ENCODE measurements around the gene AVPR1B.

The AVPR1B gene, protein sequence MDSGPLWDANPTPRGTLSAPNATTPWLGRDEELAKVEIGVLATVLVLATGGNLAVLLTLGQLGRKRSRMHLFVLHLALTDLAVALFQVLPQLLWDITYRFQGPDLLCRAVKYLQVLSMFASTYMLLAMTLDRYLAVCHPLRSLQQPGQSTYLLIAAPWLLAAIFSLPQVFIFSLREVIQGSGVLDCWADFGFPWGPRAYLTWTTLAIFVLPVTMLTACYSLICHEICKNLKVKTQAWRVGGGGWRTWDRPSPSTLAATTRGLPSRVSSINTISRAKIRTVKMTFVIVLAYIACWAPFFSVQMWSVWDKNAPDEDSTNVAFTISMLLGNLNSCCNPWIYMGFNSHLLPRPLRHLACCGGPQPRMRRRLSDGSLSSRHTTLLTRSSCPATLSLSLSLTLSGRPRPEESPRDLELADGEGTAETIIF

DNA sequence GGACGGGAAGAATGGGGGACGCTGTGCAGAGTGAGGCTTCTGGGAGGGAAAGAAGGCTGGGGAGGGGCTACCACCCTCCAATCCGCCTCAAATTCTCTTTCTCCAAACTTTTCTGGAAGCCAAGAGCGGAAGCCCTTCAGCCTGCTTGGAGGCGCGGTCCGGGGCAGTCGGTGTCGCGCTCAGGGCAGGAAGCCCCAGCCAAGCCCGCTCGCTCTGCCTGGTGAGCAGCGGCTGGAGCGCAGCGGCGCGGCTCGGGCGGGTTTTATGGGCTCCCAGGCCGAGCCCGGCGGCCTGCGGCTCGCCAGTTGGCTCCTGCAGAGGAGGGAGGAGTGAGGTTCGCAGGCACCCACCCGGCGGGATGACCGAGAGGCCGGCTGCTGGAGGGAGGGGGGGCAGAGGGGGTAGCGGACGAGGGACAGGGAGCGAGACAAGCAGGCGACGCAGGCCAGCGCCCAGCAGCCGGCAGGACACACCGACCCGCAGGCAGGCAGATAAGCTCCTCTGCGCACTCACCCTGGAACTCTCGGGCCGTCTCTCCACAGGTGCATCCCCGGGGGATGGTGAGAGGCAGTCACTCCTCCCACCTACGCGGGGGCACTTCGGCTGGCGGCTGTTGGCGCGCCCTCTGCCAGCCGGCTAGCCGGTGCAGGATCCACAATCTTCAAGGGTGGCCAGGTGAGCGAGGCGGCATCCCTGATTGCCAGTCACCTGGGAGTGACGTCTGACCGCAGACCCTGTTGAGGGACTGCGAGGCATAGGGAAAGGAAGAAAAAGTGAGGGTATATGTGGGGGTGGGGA, at the start of gene AVPR1B:
Gene AVPR1B, minus strand, starts transcription at position 238 of the 798 bp plus-strand sequence. CDS start 498 bp downstream, outside the sequence.
- peak; percentile 18 for DNase-seq

DNA sequence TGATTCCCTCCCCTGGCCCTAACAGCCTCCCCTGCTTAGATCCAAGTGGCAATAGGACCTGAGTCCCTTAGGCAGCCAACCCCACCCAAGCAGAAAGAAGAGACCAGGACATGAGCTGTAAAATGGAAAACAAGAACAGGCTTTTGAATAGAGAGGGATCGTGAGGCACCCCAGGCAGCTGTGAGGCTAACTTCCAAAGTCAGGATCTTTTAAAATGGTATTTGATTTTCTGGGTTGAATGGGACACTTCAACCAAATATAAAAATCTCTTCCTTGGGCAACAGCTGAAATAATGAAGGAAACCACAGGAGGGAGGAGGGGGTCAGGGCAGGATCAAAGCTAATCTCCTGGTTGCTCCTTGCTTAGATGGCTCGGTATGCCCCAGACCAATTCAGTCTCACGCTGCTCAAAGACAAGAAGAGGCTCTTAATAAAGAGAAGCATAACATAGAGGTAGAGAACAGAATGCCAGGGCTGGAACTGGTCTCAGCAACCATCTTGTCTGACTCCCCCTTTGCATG, 28.6 kb upstream of the AVPR1B start:
- DNase-seq: no peak

DNA sequence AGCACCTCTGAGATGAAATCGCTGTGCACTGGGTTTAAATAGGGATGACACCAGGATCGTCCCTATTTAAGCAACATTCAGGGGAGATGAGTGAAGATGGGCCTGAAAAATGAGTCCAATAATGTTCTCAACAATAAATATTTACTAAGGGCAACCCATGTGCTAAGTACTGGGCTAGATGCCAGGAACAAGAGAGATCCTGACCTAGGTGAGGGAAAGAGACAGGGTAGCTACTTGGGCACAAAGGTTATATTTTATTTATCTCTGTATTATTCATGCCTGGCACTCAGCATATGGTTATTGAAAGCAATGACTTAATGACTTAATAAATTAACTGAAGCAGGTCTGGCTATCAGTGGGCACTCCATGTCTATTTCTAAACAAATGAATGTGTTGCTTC, 27.4 kb upstream of the AVPR1B start:
- no peak for DNase-seq

DNA sequence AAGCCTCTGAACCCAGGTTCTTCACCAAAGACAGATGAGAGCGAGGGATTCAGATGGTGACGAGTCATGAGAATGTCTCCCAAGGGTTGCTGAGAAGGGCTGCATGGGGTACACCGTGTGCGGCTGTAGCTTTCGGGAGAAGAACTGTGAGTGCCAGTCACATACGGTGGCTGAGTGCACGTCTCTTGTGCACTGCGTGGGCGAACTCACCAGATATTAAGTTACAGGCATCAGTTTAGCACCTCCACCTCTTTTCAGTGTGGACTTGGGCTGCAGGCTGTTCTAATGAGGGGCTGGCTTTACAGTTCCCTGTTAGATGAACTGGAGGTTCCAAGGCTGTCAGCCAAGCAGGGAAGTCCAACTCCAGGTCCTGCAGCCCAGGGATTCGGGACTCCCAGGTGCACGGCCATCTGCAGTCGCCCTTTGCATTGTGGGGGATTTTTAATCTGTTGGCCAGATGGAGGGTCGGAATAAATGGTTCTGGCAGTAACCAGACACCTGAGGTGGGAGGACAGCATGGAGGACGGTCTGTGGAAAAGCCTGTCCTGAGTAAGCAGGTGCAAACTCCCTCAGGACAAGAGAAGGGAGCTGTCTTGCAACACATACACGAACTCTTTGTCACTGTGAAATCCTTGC, 26.5 kb upstream of the AVPR1B start:
- peak; percentile 30 for DNase-seq

DNA sequence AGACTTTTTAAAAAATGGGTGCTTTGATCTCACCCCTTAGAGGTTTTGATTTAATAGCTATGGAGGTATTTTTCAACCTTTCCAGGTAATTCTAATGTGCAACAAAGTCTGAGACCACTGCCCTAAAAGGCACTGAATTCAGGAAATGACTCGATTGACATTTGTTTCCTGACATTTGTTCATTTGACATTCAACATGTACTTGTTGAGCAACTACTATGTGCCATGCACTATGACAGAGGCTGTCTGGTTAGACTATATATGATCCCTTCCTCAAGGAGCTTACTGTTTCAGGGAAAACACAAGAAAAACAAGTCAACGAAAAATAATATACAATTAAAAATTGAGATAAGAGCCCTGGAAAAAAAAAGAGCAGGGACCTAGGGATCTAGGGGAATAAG, 25.6 kb upstream of the AVPR1B start:
- no peak for DNase-seq

DNA sequence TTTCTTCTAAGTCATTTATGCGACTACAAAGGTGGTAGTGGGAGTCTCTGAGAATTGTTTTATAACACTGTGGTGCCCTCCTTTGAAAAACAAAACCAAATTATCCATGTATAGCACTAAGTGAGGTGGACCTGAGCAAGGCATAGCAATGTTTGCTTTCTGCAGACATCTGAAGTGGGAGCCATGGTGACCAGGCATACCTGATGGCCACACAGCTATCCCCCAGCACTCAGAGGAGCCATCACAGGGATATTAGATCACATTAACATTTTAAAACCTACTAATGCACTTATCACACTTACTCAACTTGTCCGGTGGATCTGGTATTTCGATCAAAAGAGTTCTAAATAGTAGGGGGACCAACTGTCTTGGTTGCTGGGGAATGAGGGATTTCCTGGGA, 24.8 kb upstream of the AVPR1B start:
- DNase-seq: no peak

DNA sequence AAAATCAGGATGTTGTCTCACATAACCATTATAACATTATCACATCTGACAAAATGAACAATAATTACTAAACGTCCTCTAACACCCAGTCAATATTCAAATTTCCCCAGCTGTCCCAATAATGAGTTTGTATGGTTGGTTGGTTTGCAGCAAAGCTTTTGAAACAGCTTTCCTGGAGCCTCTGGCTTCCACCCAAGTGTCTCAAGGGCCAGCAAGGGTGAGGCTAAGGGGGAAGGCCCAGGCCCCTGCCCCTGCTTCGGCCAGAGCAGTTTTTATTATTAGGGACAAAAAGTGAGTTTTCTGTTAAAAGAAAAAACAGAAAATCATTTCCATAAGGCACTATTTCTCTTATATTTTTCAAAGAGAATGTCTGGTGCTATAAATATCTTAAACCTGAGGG, 19.1 kb upstream of the AVPR1B start:
- DNase-seq: peak; percentile 41

DNA sequence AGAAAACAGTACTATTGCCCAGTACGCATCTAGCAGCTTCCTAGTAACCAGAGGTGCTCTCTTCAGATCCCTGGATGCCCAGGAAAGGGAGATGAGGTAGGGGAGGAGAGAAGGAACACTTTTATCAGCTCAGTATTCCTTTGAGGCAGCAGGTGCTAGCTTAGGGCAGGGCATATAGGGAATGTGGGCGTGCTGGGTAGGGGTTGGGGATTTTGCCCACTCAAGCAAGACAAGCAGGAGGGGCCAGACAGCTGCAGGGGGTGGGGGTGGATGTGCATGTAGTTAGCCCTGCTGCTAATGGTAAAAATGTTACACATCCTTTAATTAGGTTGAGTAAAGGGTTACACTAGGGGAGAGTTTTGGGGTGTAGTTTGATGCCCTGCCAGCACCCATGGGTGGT, 18.1 kb upstream of the AVPR1B start:
- no peak for DNase-seq

DNA sequence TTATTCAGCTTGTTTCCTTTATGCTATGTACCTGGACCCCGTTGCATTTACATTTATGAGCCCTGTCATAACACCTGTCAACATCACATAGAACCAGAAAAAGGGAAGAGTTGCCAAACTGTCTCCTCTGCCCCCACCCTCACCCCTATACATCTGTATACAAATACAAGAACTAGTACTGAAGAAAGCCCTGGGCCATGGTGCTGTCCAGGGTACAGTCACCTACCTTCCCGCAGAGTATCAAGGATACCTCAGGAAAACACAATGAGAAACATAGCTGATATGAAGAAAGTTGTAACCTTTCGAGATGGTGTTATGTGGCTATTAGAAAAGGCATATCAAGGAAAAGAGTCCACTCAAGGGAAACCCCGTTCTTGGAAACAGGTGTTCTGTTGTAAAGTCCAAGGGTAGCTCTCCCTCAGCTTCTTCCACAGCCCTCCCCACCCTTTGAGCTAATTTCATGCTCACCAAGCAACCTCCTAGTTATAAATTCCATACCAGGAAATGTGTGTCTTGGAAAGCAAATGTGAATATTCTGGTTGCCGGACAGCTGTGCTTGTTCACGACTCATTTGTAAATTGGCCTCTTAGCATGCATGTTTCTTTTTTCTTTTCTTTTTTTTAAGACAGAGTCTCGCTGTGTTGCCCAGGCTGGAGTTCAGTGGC, 16.7 kb upstream of the AVPR1B start:
- no peak for DNase-seq

DNA sequence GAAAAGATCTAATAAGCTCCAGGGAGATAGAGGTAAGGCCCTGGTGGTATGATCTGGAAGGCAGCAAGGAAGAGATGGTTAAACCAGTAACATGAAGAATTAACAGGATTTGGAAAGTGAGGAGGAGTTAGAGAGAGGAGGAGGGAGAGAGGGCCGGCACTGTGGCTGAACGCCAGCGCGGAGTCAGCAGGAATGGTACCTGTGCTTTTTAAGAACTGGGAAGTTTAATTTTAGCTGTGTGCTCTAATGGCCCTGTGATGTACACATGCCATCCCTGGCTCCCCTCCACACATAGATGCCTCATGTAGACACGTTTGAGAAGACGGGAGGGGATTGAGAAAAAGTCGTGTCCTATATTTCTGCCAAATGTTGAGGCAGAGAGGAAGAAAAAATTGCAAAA, 13.8 kb upstream of the AVPR1B start:
- no peak for DNase-seq

DNA sequence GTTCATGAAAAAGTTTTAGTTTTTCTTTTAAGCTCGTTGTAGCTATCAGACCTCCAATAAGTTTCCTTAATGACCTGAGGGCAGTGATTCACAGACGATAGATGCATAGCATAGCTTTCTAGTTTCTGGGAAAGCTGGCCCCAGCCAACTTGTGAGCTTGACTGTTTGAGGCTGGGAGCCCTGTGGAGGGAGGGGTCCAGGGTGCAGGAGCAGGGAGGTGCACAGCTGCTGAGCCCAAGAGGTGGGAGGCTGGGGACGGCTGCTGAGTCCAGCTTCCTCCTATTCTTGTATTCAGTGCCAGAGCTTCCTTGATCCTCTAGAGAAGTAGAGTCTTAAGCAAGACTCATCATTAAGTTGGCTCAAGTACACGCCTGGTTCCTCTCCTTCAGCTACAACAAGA, 11.0 kb upstream of the AVPR1B start:
- no peak for DNase-seq

DNA sequence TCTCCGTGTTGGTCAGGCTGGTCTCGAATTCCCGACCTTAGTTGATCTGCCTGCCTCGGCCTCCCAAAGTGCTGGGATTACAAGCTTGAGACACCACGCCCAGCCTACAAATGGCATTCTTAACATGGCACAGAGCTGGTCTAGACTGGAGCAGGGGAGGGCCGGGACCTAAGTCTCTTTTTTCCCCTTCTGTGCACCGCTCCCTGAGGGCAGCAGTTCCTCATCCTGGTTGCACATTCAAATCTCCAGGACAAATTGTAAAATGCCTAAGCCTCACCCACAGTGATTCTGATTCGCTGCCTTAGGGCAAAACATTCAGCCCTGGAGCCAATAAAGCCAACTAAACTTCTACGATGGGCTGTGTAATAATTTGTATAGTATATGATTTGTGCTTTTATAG, 10.1 kb upstream of the AVPR1B start:
- DNase-seq: no peak

DNA sequence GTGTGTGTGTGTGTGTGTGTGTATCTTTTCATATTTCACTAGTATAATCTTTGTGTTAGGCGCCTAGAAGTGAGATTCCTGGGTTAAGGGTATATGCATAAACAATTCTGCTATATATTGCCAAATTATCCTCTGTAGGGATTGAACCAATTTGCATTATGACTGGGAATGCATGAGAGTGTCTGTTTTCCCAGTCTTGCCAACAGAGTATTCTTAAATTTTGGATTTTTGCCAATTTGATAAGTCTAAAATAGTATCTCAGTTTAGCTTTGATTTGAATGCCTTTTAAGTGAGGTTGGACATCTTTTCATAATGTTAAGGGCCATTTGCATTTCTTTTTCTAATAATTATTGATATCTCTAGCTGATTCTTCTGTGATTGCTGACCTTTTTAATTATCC, 8.2 kb upstream of the AVPR1B start:
- no peak for DNase-seq

DNA sequence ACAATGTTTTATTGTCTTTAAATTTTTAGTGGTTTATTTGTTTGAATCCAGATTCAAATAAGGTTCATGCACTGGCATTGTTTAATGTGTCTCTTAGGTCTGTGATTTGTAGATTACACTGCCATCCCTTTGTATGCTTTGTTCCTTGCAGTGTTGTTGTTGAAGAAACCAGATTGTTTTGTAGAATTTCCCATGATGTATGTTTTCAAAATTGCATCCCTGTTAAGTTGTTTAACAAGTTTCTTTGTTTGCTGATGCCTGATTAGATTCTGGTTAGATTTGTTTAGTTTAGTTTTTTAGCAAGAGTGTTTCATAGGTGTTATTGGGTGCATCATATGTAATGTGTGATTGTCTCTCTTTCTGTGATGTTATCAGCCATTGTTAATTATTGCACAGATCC, 5.5 kb upstream of the AVPR1B start:
- DNase-seq: no peak

DNA sequence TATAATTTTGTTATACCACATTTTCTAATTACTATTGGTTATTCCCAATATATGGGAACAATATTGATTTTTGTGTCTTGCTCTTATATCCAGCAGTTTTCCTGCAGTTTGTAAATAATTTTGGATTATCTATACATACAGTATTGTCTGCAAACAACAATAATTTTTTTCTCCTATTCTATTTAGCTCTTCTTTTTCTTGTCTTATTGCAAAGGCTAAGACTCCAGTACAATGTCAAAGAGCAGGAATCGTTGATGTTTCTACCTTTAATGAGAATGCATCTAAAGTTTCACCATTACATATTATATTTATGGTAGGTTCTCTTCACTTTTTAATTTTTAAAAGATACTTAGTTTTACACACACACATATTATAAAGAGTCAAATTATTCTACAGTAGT, 4.1 kb upstream of the AVPR1B start:
- no peak for DNase-seq

DNA sequence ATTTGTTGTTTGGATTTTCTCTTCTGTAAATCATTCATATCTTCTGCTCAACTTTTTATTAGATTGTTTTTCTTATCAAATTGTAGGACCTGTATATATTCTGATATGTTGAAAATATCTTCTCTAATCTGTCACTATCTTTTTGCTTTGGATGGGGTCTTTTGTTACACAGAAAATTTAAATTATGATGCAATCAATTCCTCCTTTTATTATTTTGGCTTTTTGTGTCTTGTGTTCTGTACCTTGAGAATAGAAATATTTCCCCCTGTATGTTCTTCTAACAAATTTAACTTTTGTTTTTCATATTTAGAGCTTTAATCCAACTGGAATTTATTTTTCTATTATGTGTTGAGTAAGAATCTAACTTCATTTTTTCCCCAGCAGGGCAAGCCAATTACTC, 3.2 kb upstream of the AVPR1B start:
- no peak for DNase-seq

DNA sequence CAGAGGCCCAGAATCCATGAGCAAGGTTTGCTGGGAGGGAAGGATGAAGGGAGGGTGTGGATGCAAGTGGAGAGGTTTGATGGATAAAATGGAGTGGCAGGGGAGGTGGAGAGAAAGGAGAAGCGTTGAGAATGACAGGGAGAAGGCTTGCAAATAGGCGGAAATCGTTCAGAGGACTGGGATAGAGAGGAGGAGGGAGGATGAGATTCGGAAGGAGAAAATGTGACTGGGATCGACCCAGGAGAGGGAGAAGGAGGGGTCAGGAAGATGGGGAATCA, 376 bp downstream of the AVPR1B start:
- no peak for DNase-seq

DNA sequence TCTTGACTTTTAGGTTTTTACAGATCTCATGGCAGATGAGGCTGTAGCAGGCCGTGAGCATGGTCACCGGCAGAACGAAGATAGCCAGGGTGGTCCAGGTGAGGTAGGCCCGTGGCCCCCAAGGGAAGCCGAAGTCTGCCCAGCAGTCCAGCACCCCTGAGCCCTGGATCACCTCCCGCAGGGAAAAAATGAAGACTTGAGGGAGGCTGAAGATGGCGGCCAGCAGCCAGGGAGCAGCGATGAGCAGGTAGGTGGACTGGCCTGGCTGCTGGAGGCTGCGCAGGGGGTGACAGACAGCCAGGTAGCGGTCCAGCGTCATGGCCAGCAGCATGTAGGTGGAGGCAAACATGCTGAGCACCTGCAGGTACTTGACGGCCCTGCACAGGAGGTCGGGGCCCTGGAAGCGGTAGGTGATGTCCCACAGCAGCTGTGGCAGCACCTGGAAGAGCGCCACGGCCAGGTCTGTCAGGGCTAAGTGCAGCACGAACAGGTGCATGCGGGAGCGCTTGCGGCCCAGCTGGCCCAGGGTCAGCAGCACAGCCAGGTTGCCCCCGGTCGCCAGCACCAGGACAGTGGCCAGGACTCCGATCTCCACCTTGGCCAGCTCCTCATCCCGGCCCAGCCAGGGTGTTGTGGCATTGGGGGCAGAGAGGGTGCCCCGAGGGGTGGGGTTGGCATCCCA, 856 bp downstream of the AVPR1B start:
- no peak for DNase-seq

DNA sequence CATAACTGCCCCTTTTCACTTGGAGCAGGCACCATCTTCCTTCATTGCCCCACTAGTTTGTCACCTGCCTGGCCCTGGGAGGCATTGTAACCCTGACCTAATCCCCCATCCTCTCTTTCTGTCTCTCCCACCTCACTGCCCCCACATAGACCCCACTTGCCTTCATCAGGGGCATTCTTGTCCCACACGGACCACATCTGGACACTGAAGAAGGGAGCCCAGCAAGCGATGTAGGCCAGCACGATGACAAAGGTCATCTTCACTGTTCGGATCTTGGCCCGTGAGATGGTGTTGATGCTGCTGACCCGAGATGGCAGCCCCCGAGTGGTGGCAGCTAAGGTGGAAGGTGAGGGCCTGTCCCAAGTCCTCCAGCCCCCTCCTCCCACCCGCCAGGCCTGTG, 1.4 kb downstream of the AVPR1B start:
- DNase-seq: no peak

DNA sequence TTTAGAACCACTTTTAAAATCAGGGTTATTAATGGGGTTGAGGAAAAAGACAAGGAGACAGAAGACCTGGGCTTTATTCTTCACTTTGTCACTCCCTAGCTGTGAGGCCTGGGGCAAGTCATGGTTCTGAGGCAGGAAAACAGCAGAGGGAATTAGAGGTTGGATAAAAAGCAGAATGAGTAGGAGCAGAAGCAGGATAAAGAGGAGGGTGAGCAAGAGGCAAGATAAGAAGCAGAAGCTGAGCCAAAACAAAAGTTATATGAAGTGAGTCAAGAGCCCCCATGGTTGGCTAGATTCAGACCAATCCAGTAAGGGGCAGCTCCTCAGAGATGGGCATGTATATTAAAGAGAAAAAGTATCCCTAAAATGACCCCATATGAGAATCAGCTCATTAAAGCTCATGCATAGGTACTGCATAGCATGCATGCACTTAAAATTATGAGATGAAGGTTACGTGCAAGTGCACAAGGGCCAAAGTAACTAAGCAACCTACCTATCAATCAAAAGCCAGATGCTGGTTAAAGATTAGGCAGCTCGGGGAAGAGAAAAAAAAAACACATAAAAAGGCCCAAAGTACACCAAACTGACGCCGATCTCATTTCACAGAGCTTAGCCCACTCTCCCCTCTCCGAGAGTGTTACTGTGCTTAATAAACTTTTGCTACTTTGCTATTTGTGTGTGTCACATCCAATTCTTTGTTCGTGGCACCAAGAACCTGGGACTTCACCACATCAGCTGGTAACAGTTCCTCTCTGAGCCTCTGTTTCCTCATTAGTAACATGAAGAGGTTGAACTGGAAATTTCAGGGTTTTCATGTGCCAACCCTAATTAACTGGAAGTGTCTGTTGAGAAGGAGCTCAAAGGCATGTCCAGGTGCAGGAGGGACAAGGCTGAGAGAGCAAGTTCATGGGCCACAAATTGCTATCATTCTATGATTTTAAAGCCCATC, 2.2 kb downstream of the AVPR1B start:
- no peak for DNase-seq

DNA sequence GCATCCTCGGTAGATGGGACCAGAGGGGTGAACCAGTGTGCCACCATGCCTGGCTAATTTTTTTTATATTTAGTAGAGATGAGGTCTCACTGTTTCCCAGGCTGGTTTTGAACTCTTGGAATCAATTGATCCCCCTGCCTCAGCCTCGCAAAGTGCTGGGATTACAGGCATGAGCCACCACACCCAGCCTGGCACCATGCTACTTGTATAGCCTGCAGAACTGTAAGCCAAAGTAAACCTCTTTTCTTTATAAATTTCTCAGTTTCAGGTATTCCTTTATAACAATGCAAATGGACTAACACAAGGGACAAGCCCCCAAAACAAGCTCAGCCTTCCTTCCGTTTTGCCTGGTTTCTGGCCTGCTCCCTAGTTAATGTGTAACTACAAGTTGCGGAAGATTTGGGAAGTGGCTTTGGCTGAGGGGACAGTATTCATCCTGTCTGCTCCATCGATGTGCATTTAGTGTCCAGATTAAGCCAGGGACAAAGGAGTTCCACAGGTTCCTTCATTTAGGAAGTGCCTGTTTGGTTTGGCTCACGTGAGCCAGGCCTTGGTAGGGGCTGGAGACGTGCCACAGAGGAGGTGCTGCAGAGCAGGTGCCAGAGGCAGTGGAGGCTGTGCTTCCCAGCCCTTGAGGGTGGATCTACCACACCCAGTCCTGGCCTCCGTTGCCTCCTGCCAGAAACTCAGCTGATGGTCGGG, 4.4 kb downstream of the AVPR1B start:
- DNase-seq: no peak
